Cardiac muscle cell (in vitro differentiated cells and primary cell): ENCODE measurements around the gene MACROD2. TPM values are rescaled to one million over a fixed set of nuclear protein-coding genes. Genes with fewer than 3 reads are reported as not detected.

ENCODE experiments used
- DNase-seq, 2 donors: peaks; one replicate each; pipeline versions ENCODE4 v3.0.0 to v3.0.0-alpha.2; 2010 to 2017; ENCODE audit warnings: low read depth in 1 of 2, low spot score in 1 of 2
- H3K27ac ChIP-seq: fragments of 200-600 bp; sonication (generic); 2 replicates; pipeline ENCODE4 v1.5.1; 2016
- H3K27me3 ChIP-seq: fragments of 200-600 bp; sonication (generic); 2 replicates; pipeline ENCODE4 v1.6.0; 2016; ENCODE audit warnings: control low read depth
- H3K36me3 ChIP-seq: fragments of 200-600 bp; sonication (generic); 2 replicates; pipeline ENCODE4 v1.5.1; 2016; ENCODE audit warnings: control low read depth
- H3K4me1 ChIP-seq: fragments of 200-600 bp; sonication (generic); 2 replicates; pipeline ENCODE4 v1.8.1; 2017; ENCODE audit warnings: low read depth, mild to moderate bottlenecking, mixed run types
- H3K4me3 ChIP-seq: fragments of 200-600 bp; sonication (generic); 2 replicates; pipeline ENCODE4 v1.5.1; 2016; ENCODE audit warnings: mild to moderate bottlenecking
- H3K9me3 ChIP-seq: fragments of 200-600 bp; sonication (generic); 2 replicates; pipeline ENCODE4 v1.5.1; 2017; ENCODE audit warnings: low read depth, mild to moderate bottlenecking, control low read depth
- CTCF ChIP-seq: IDR thresholded peaks from 2 replicates; pipeline ENCODE4 v1.5.1; 2012; ENCODE audit warnings: low read depth, mild to moderate bottlenecking, low read length
- polyA plus RNA-seq: library from polyadenylated mRNA; unstranded; fragments of >200 nt; fragmentation: Nextera tagmentation; extraction: Ambion mirVana; gene quantifications from 2 replicates; pipeline ENCODE4 v1.2.1, GENCODE V29; 2016
- total RNA-seq: library from RNA; depleted of rRNA; stranded (reverse); fragments of >200 nt; gene quantifications from 2 replicates; pipeline ENCODE4 v1.2.3, GENCODE V29; 2016

The MACROD2 gene
- total and polyA plus RNA-seq, 2 experiments from 2014 or later, result 9.3 to 14.4 TPM

DNA sequence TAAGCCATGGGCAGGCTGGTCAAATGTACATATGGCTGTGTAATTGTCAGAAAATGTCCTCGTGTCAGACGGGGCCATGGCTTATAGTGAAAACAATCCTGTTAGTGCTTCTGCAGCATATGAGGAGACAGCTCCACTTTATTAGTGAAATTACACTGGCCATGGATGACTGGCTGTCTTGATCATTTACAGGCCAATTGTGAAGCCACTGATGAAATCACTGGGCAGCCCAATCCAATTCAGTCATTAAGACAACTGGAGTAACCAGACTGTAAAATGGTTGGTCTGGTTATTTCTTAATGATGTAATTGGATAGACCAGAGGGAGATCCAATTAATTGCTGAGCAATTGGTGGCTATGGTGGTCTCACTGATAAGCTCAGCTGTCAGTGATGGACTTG, 1828.4 kb downstream of the MACROD2 start:
- DNase-seq, result no peak
- Histone ChIP-seq H3K27ac (no peak overlapping the region), H3K4me3 (no peak overlapping the region), H3K9me3 (no peaks in the 10 kb centered on the region), H3K27me3 (no peaks in the 10 kb centered on the region), H3K36me3 (no peaks in the 10 kb centered on the region), H3K4me1 (no peaks in the 10 kb centered on the region)
- TF ChIP-seq CTCF, result no peak

- Histone ChIP-seq H3K4me3 (no peak overlapping the region), H3K27ac (no peak overlapping the region), H3K9me3 (no peaks in the 10 kb centered on the region), H3K4me1 (no peaks in the 10 kb centered on the region), H3K27me3 (no peaks in the 10 kb centered on the region), H3K36me3 (no peaks in the 10 kb centered on the region)
- DNase-seq, result no peak
- no peak for TF ChIP-seq CTCF
Observed at GRCh38 chr20:15827628-15828027, 1832.3 kb downstream of the MACROD2 start.

- Histone ChIP-seq H3K36me3 (no peaks in the 10 kb centered on the region), H3K27me3 (no peaks in the 10 kb centered on the region), H3K4me1 (no peaks in the 10 kb centered on the region), H3K27ac (no peak overlapping the region), H3K9me3 (no peaks in the 10 kb centered on the region), H3K4me3 (no peak overlapping the region)
- no peak for DNase-seq
- TF ChIP-seq CTCF, result no peak
Observed at GRCh38 chr20:15831201-15831600, 1835.9 kb downstream of the MACROD2 start.

- TF ChIP-seq CTCF, result no peak
Observed at GRCh38 chr20:15832512-15832911, 1837.2 kb downstream of the MACROD2 start.

DNA sequence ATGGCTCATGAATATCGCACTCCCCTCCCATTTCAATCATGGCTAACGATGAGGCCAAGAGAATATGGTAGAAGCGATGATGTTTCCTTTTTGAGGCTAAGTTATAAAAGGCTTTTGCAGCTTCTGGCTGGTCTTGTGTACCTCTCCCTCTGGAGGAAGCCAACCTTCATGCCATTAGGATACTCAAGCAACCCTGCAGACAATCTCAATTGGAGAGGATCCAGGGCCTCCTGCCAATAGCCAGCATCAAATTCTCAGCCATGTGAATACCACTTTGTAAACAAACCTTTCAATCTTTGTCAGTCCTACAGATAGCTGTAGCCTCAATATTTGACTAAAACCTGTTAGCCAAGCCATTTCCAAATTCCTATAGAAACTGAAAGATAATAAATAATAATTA, 1839.5 kb downstream of the MACROD2 start:
- no peaks in the 10 kb centered on the region for H3K4me1 ChIP-seq
- no peak for TF ChIP-seq CTCF
- H3K27me3 ChIP-seq, result no peaks in the 10 kb centered on the region
- no peaks in the 10 kb centered on the region for H3K9me3 ChIP-seq
- H3K27ac ChIP-seq, result no peak overlapping the region
- H3K4me3 ChIP-seq, result no peak overlapping the region
- H3K36me3 ChIP-seq, result no peaks in the 10 kb centered on the region
- no peak for DNase-seq

More at GRCh38 chr20:15832512-15832911, 1837.2 kb downstream of the MACROD2 start:
- no peak overlapping the region for H3K27ac ChIP-seq
- H3K9me3 ChIP-seq, result no peaks in the 10 kb centered on the region
- H3K27me3 ChIP-seq, result no peaks in the 10 kb centered on the region
- no peak for DNase-seq
- H3K36me3 ChIP-seq, result no peaks in the 10 kb centered on the region
- H3K4me3 ChIP-seq, result no peak overlapping the region
- no peaks in the 10 kb centered on the region for H3K4me1 ChIP-seq

GRCh38 chr20:15835811-15836210, 1840.5 kb downstream of the MACROD2 start:
- no peaks in the 10 kb centered on the region for H3K36me3 ChIP-seq
- no peaks in the 10 kb centered on the region for H3K4me1 ChIP-seq
- no peaks in the 10 kb centered on the region for H3K27me3 ChIP-seq
- H3K27ac ChIP-seq, result no peak overlapping the region
- H3K9me3 ChIP-seq, result no peaks in the 10 kb centered on the region
- TF ChIP-seq CTCF, result no peak
- H3K4me3 ChIP-seq, result no peak overlapping the region
- no peak for DNase-seq
